GM18861 (cell line): ENCODE data around the gene MYL10.

ENCODE experiments used
- ATAC-seq: cut with Tn5 transposase; IDR thresholded peaks from one replicate; pipeline ENCODE4 v1.9.1; 2021; ENCODE audit not compliant: unreplicated experiment

Gene MYL10

DNA sequence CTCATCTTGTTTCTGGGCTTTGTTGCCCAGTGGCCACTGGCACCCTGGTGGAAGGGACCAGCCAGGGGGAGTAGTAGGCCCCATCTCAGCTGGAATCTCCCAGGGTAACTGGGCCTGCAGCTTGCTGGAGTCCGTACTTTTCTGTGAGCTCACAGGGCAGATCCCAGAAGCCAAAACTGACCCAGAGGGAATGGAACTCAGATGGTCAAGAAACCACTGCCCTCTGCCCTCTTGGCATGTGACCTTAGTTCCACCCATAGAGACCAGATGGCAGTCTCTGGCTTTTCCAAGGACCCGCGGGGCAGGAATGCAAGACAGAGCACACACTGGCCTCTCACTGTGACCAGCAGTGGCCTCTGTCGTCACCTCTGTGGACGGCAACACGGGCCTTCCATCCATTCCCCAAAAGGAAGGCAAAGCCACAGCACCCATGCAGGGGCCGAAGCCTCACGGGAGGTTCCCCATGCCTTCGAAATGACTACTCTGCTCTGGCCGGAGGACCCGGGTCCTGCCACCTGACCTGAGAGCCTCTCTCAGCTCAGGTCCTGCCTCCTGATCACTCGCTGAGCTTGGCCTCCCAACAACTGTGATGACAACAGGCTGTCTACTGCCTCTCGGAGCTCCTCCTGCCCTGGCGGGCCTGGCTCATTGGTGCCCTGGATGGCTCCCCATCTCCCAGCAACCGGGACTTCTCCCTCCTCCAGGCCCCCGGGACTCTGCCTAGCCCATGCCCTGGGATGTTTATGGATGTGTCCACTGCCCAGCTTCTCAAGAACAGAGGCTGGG is 29.9 kb downstream of the MYL10 start:
- ATAC-seq = no peak

DNA sequence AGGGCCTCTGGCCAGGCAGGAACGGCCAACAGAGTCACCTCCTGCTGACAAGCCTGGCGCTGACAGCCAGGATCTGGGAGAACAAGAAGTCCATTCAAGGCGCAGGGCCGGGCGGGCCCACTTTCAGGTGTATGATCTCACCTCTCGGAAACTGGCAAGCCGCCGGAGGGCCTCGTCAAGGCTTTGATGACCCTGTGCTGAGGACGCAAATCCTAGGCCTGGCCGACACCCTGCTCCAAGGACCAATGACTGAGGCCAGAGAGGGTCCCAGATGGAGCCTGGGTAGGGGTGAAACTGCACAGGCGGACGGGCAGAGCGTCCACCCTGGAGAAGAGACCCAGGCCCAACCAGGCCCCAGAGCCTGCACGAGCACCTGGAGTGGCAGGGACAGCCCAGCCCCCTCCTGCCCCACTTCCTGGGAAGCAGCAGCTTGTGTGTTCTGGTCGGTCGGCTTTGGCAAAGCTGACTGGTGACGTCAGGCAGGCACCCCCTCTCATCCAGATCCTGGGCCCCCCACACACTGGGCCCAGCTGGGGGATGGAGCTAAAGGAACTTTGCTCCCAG is 30.6 kb downstream of the MYL10 start:
- ATAC-seq = no peak

DNA sequence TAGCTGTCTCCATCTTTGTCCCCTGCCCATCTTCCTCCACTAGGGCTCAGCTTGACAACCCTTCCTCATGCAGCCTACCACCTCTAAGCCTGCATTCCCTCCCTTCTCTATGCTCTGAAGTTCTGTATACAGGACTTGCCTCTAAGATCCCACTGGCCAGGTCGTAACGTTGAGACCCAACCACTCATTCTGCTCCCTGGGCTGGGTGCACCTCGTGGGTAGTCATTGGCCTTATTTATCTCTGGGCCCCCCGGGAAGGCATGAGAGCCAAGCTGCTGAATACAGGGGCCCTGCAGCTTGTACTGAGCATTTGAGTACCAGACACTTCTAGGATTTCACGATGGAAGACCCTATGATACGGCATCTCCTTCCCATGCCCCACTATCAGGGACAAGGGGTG is 31.2 kb downstream of the MYL10 start:
- ATAC-seq = no peak

DNA sequence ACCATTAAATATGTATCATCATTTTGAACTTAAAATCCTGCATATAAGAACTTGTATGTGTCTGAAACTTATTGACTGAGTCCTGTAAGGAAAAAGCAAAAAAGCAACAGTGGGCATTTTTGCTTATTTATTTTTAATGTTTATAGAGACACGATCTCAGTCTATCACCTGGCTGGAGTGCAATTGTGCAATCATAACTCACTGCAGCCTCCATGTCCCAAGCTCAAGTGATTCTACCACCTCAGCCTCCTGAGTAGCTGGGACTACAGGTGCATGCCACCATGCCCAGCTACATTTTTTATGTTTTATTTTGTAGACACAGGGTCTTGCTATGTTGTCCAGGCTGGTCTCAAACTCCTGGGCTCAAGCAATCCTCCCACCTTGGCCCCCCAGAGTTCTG is 32.2 kb downstream of the MYL10 start:
- no peak for ATAC-seq

DNA sequence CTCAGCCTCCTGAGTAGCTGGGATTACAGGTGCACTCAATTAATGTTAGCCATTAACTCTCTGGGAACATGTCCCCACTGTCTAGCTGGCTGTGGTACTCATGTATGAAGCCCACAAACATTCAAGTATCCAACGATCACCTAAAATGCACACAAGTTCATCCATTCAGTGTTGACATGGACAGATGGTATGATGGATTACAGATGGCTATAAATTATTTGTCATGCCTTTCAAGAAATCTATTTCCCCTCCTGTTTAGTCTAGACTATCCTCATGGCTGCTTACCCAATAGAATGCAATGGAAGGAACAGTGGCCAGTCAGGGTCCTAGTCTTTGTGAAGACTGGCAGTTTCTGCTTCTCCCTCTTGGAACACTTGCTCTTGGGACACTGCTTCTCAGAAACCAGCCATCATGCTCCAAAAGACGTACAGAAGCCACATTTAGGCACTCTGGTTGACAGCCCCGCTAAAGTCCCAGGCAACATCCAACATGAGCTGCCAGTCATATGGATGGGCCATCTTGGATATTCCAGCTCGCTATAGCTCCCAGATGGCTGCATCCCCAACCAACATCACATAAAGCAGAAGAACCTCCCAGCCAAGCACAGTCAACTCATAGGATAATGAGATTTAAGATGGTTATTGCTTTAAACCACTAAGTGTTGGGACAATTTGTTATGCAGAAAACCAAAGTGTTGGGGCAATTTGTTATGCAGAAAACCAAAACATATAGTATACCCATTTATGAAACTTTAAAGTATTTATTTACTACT is 33.1 kb downstream of the MYL10 start:
- ATAC-seq = no peak

DNA sequence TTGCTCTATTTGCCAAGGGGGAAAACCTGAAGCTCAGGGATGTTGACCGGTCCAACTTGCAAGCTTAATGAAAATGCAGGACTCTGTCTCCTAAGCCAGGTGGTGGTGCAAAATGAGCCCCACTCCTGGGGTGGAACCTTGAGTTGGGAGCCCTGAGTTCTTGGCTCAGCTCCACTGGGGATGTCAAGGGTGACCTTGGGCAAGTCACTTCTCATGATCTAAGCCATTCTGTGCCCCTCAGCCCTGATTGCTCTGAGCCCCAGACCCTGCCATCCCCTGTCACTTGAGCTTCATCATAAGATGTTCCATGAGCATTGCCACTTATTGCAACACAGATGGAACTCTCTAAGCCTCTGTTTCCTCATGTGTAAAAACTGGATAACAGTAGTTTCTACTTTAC is 33.9 kb downstream of the MYL10 start:
- no peak for ATAC-seq

DNA sequence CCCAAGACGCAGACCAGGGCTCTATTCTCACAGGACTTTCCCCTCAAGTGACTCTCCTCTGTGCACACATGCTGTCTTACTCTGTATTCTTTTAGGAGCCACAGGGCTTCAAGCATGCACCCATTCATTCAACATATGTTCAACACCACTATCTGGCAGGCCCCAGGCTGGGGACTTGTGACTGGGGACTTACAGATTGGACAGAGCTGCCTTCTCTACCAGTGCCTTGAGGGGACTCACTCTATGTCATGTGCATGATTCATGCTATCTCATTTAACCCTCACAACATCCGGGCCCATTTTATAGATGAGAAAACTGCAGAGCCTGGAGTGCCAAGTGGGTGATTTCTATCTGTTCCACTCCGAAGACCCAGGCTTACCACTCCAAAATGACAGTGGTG is 34.3 kb downstream of the MYL10 start:
- no peak for ATAC-seq

DNA sequence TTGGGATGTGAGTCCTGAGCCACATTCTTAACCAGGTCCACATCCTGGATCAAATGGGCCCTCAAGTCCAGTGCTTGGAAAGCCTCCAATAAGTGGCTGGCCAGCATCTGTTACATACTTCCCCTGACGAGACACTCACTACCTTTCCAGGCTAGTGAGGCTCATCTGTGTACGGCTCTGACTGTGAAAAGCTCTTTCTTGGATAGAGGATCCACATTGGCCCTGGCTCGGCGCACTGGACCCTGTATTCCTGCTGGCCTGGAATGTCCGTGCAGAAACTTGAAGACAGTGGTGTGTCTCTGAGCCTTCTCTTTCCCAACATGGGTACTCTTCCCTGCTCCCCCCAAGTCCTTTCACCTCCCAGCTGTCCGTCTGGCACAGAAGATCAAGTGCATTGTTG is 35.5 kb downstream of the MYL10 start:
- no peak for ATAC-seq

DNA sequence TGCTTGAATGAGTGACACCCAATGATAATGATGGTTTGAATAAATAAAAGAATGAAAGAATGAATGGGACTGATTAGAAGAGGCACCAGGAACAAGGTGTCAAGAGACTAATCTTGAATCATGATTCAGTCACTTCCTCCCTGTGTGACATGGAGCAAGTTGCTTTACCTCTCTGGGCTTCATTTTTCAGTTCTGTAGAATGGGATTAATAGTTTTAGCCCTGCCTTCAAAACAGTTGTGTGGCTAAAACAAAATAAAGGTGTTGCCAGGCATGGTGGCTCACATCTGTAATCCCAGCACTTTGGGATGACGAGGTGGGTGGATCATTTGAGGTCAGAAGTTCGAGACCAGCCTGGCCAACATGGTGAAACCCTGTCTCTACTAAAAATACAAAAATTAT is 37.6 kb downstream of the MYL10 start:
- ATAC-seq = no peak

DNA sequence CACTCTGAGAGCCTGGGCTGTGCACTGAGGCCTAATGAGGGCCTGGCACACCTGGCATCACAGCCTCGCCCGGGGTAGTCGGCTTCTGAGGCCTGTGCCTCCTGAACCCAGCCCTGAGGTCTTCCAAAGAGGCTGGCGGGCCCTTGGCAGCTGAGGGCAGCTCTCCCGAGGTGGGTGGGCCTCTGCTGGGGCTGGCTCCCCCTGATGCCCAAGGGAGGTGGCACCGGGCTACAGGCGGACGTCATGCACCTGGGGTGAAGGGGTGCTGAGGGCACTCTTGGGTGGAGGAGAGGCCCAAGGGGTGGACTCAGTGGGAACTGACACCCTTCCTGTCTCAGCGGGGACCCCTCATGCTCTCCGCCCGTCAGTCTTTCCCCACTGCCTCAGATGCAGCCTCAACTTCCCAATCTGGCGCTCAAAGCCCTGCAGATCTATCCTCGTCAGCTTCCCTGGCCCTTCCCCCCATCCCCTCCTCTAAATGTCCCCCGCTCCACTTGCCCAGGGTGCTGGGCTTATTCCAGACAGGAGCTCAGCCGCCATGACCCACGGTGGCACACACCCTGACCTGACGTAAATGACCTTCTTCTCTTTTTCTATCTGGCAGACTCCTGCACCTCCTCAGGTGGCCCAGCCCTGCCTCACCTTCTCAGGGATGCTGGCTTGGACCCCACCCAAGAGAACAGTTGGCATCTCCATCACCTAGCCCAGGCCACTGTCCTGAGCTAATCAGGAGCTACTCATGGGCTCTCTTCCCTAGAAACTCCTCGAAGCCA is 38.2 kb downstream of the MYL10 start:
- ATAC-seq = no peak

DNA sequence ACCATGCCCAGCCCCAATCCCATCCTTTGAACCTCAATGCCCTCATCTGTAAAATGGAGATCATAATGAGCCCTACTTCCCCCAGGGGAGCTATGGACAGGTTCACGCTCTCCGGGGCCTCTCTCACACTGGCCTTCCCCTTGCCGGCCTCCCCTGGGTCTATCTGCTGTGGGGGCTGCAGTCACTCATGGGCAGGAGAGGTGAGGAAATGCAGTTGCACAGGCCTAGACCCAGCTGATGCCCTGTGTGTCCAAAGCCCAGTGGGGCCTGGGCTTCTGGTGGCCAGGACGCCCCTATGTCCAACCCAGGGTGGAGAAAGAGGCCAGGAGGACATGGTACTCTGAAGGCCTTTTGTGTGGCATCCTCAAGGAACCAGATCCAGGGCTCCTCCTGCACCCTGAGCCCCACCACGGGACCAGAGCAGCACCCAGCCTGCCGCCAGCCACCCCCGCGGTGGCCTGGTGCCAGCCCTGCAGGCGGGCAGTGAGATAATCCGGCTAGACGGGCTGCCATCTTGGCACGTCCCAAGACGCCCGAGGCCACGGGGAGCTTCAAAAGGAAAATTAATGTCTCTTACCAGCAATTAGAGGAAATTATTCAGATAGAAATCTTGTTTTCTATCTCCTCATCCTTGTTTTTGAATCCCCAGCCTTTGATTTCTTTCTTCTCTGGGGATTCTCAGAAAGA is 39.0 kb downstream of the MYL10 start:
- no peak for ATAC-seq

DNA sequence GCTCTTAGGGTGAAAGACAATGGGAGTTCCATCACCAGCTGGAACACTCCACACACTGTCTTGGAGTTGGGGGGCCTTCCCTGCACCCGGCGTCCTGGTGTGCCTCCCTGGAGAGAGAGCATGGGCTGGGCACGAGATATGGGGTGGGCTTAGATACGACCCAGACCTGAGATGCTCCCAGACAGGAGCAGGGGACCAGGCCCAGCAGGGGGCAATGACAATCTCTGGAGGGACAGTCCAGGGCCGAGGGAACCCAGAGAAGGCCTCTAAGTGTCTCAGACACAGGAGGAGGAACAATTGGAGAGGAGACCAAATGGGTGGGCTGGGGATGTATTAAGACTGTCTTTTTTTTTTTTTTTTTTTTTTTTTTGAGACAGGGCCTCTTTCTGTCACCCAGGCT is 40.0 kb downstream of the MYL10 start:
- ATAC-seq = no peak

DNA sequence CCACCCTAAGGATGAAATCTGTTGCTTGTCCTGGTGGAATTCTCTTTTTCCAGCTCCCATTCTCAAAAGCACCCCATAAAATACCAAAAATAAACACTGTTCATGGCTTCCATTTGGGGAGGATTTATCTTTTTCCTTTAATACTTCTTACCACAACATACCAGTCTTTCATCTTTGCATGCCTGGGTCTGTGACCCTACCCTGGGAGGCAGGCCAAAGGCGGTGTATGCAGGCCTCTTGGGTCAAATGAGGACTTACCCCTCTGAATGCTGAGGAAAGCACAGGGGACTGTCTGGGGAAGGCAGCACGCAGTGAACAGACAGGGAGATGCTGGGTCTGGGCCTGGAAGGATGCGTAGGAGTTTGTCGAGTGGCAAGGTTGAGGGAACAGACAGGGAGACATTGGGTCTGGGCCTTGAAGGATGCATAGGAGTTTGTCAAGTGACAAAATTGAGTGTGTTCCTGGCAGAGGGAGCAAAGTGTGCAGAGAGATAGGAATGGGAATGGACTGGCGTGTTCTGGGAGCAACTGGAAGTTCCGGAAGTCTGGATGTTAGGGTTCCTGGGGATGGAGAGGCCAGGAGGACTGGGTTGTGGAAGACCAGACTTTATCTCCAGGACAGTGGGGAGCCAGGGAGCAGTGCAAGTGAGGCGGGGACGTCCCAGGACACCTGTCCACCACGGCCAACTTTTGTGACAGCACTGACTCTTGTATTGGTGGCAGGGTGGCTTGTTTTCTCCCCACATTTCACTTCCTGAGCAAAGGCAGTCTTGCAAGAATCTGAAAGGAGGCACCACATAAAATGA is 40.8 kb downstream of the MYL10 start:
- no peak for ATAC-seq

DNA sequence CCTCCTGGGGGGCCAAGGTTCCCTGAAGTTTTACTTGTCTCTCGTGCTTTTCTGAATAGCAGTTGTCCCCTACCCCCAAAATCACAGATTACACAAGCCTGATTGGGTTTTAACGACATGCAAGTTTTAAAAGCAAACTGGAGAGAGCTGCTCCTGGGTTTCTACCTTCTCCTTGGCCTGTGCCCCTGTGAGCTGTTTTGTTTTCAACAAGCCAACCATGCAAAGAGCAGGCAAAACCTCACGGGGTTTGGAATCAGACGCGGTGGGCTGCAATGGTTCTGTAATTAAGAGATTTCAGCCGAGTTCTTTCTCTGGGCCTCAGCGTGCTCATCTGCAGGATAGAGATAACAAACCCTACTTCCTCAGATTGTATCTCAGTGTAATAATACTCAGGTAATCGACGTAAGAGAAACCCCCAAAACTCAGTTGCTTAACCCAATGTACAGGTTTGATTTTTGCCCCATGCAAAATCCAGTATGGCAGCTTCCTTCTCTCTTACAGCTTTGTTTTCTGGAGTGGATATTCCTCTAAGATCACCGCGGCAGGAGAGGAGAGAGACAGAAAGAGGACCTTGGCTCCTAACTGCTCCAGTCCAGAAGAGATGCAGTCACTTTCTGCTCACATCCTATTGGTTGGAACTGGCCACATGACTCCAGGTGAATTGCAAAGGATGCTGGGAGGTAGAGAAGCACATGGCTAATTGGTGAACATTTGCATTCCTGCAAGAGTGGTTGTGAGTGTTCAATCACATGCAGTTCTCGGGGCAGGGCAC is 42.0 kb downstream of the MYL10 start:
- ATAC-seq = no peak

DNA sequence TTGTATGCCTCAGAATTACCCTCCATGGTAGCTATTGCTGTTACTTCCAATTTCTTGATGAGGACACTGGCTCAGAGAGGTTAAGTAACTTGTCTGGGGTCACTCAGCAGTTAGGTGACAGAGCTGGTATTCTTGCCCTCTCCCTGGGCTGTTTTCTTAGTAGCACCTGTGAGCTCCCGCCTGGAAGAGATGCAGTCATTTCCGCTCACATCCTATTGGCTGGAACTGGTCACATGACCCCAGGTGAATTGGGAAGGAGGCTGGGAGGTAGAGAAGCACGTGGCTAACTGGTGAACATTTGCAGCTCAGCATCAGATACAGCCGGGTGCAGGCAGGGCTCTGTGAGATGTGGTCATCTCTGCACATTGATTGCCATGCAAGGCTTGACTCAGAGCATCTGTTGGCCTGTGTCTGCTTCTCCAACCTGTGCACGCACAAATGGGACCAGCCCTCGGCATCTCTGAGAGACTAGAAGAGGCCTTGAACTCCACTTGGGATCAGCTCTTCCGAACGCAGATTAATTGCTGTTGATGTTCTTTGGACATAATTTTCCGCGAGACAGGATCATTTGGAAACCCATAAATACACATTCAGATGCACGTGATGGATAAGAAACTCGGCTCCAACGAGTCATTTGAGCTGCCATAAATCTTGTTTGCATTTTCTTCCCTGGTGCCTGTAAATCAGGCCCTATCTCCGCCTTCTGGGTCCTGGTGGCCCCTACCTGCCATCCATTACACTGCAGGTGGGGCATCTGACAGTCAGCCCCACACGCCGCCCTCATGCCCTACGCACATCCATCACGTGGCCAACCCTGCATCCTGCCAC is 42.8 kb downstream of the MYL10 start:
- ATAC-seq = no peak

DNA sequence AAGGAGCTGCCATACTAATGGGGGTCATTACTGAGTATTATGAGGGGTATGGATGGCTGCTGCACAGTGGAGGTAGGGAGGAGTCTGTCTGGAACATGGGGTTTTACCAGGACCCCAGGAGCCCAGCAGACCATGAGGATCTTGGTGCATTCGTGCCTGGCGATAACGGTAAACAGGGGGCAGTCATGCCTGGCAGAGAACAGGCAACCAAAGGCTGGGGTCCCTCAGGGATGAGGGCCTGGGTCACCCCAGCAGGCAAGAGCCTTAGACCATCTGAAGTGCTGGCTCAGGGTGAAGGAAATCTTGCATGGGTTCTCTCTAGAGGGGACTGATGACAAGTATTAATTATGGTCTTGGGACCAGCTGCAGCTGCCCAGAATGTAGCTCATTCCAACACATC is 46.1 kb downstream of the MYL10 start:
- no peak for ATAC-seq

DNA sequence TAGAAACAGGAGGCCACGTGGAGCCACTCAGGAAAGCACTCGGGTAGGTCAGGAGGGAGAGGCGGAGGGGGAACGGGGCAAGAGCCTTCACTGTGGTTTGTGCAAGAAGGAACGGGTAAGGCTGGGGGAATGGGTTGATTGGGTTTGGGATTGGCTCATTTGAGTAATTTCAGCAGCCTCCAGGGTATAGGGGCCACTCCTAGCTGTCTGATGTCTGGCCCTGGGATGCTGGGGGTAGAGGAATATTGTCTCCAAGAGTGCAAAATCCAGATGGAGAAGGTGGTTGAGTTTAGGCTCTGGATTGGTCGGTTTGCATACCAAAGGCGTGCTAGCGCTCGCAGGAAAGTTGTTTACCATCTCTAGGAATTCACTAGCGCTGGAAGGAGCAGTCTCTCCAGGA is 47.2 kb downstream of the MYL10 start:
- no peak for ATAC-seq

DNA sequence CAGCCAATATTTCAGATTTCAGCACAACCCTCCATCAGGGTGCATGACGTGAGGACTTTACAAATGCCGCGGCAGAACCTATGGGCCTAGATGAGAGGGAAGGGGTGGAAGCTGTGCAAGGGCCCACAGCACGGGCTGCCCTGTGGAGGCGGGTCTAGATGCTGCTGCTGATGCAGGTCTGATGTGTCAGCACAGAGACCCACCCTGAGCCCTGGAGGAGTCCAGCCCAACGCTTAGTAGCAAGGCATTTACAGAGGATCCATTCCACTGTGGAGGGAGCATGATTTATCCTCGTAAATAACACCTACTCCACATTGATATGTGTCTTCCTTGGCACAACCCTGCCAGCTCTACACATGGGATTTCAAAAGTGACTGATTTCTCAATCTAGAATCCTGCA is 48.5 kb downstream of the MYL10 start:
- ATAC-seq = no peak

DNA sequence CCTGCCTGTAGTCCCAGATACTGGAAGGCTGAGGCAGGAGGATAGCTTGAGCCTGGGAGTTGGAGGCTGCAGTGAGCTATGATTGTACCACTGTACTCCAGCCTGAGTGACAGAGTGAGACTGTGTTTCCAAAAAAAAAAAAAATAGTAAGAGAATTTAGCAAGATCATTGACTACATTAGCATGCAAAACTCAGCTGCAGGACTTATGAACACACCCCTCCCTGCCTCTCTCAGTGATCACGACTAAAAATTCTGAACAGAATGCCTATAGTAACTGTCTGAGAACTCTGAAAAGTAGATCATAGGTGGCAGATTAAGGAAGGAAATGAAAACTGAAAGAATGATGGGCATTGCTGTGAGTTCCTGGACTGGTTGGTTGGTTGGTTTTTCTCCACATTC is 50.5 kb downstream of the MYL10 start:
- no peak for ATAC-seq
